BLaER1 treated with 17β-estradiol and CSF1 and Interleukin-3, amounts not matched to agents 10 nM and 100 nM (cell line): Measurements from ENCODE around the gene SPTSSA.
A peak's percentile ranks its signal among the peaks of the same experiment; 100 is the strongest.

Source experiments
- H3K27ac ChIP-seq, 11 experiments: shearing (Covaris generic); formaldehyde crosslinking; 2 replicates each; pipeline ENCODE4 v1.8.1; 2022
- H3K27me3 ChIP-seq, 11 experiments: shearing (Covaris generic); formaldehyde crosslinking; 2 replicates each; pipeline ENCODE4 v1.8.1; 2022
- H3K36me3 ChIP-seq, 11 experiments: shearing (Covaris generic); formaldehyde crosslinking; 2 replicates each; pipeline ENCODE4 v1.8.1; 2022
- H3K4me1 ChIP-seq, 10 experiments: shearing (Covaris generic); formaldehyde crosslinking; 2 replicates each; pipeline ENCODE4 v1.8.1; 2022
- H3K4me2 ChIP-seq, 11 experiments: shearing (Covaris generic); formaldehyde crosslinking; 2 replicates each; pipeline ENCODE4 v1.8.1; 2022
- H3K4me3 ChIP-seq, 10 experiments: shearing (Covaris generic); formaldehyde crosslinking; 2 replicates each; pipeline ENCODE4 v1.8.1; 2022
- H3K9ac ChIP-seq, 11 experiments: shearing (Covaris generic); formaldehyde crosslinking; 2 replicates each; pipeline ENCODE4 v1.8.1; 2022
- H3K9me3 ChIP-seq, 11 experiments: shearing (Covaris generic); formaldehyde crosslinking; replicated peaks in 1 of 11; 2 replicates each; pipeline ENCODE4 v1.8.1; 2022
- H4K20me1 ChIP-seq, 11 experiments: shearing (Covaris generic); formaldehyde crosslinking; 2 replicates each; pipeline ENCODE4 v1.8.1; 2022
- Cebpa-rat ChIP-seq, 11 experiments: shearing (Covaris generic); IDR thresholded peaks; 2 replicates each; pipeline ENCODE4 v1.8.1; 2022

The SPTSSA gene

DNA sequence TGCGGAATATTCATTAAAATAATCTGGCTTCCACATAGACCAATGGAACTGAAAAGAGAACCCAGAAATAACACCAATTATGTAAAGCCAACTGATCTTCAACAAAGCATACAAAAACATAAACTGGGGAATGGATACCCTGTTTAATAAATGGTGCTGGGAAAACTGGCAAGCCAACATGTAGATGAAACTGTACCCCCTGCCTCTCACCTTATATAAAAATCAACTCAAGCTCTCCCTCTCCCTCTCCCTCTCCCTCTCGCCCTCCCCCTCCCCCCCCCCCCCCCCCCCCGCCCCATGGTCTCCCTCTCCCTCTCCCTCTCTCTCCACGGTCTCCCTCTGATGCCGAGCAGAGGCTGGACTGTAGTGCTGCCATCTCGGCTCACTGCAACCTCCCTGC is 13.1 kb upstream of the SPTSSA start:
- no peak for TF ChIP-seq Cebpa-rat (IDR thresholded peaks at IDR 0.05)
- H3K4me3 ChIP-seq = no peak overlapping the region

DNA sequence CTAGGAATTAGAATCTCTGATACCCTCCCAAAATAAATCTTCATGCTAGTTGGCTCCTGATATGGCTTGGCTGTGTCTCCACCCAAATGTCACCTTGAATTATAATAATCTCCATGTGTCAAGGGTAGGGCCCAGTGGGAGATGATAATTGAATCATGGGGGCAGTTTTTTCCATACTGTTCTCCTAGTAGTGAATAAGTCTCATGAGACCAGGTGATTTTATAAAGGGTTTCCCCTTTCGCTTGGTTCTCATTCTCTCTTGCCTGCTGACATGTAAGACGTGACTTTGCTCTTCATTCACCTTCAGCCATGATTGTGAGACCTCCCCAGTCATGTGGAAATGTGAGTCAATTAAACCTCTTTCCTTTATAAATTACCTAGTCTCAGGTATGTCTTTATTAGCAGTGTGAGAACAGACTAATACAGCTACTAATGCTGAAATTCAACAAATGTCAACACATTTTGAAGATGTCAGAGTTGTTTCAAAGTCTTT is 12.2 kb upstream of the SPTSSA start:
- peaks cover 0 to 9% (median 6%) of the 10 kb centered on the region in 11 experiments; a peak in 14 of 22 replicates for H3K9me3 ChIP-seq
- H3K9ac ChIP-seq = no peak overlapping the region
- H3K27ac ChIP-seq = no peak overlapping the region
- no peaks in the 10 kb centered on the region for H3K36me3 ChIP-seq
- H3K4me2 ChIP-seq = no peak overlapping the region
- no peaks in the 10 kb centered on the region for H3K27me3 ChIP-seq
- no peaks in the 10 kb centered on the region for H4K20me1 ChIP-seq
- H3K4me3 ChIP-seq = no peak overlapping the region
- TF ChIP-seq Cebpa-rat (IDR thresholded peaks at IDR 0.05) = no peak
- H3K4me1 ChIP-seq = no peaks in the 10 kb centered on the region

More for the DNA sequence above, 13.1 kb upstream of the SPTSSA start:
- H3K27me3 ChIP-seq = no peaks in the 10 kb centered on the region
- no peak overlapping the region for H3K4me2 ChIP-seq
- no peak overlapping the region for H3K27ac ChIP-seq
- no peaks in the 10 kb centered on the region for H3K36me3 ChIP-seq
- no peaks in the 10 kb centered on the region for H4K20me1 ChIP-seq
- no peaks in the 10 kb centered on the region for H3K4me1 ChIP-seq
- no peak overlapping the region for H3K9ac ChIP-seq
- H3K9me3 ChIP-seq = peaks cover 0 to 9% (median 6%) of the 10 kb centered on the region in 11 experiments; a peak in 14 of 22 replicates

DNA sequence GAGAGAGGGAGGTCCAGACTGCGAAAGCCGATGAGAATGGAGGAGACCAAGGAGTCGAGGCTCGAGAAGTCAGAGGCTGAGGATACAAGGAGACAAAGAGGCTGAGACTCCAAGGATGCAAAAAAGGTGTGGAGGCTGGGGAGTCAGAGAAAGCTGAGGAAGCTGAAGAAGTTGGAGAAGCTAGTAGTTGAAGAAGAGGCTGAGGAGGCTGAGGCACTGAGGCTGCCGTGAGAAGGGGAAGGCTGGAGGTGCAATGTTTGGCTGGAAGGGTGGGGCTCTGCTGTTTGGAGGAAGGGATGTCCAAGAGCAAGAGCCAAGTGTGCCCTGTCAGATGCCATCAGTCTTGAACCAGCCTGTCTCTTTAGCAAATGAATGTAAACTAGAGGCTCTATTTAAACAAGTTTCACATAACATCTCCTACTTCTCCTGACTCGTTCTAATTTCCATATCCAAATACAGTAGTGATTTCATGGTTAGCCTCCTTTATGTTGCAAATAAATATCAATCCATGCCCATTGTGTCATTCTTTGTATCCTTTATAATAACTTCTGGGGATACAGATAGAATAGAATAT is 10.8 kb upstream of the SPTSSA start:
- TF ChIP-seq Cebpa-rat (IDR thresholded peaks at IDR 0.05) = no peak
- Histone ChIP-seq H4K20me1 (no peaks in the 10 kb centered on the region), H3K36me3 (no peaks in the 10 kb centered on the region), H3K4me3 (no peak overlapping the region), H3K9ac (no peak overlapping the region), H3K27ac (no peak overlapping the region), H3K4me2 (no peak overlapping the region), H3K4me1 (no peaks in the 10 kb centered on the region), H3K9me3 (peaks cover 0 to 9% (median 6%) of the 10 kb centered on the region in 11 experiments; a peak in 14 of 22 replicates), H3K27me3 (no peaks in the 10 kb centered on the region)

DNA sequence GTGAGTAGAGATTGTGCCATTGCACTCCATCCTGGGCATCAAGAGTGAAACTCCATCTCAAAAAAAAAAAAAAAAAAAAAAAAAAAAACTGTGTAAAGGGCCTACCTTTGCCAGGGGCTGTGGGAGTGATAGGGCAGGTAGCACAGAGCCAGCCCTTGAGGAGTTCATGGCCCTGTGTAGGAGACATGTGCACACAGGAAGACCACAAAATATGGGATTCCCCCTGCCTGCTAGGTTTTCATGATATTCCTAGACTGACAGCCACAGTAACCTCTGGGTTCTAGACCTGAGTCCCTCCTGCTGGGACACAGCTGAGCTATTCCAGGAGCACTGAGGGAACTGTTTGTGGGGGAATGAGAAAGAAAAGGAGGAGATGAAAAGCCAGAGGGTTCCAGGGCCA is 8.3 kb upstream of the SPTSSA start:
- H3K4me3 ChIP-seq = no peak overlapping the region
- TF ChIP-seq Cebpa-rat (IDR thresholded peaks at IDR 0.05) = no peak
- no peaks in the 10 kb centered on the region for H3K9me3 ChIP-seq
- H3K36me3 ChIP-seq = no peaks in the 10 kb centered on the region
- no peak overlapping the region for H3K4me2 ChIP-seq
- no peaks in the 10 kb centered on the region for H4K20me1 ChIP-seq
- H3K9ac ChIP-seq = no peak overlapping the region
- H3K27ac ChIP-seq = no peak overlapping the region
- no peaks in the 10 kb centered on the region for H3K27me3 ChIP-seq
- peaks cover 4 to 9% (median 9%) of the 10 kb centered on the region in 10 experiments; a peak in 17 of 20 replicates for H3K4me1 ChIP-seq

DNA sequence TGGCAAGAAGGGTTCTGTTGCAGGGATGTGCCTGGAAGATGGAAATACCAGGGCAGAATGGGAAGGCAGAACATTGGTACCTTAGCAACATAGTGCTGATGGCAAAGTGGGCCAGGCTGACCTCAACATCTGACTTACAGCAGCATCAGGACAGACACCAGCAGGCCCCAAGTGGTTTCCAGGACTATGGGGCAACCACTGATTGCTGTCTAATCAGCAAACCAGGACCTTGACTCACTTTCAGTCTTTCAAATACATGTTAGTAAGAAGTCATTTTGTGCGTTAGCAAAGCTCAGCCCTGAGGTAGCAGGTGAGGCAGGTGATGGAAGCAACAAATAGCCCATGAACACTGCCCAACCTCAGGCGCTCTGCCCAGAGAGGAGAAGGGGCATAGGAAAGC is 4.7 kb upstream of the SPTSSA start:
- H3K4me3 ChIP-seq = no peak overlapping the region
- H3K36me3 ChIP-seq = no peaks in the 10 kb centered on the region
- no peak overlapping the region for H3K27ac ChIP-seq
- no peak overlapping the region for H3K4me2 ChIP-seq
- H3K9me3 ChIP-seq = no peaks in the 10 kb centered on the region
- peaks cover 0 to 3% (median 0%) of the 10 kb centered on the region in 11 experiments; a peak in 2 of 22 replicates for H4K20me1 ChIP-seq
- H3K27me3 ChIP-seq = no peaks in the 10 kb centered on the region
- no peak for TF ChIP-seq Cebpa-rat (IDR thresholded peaks at IDR 0.05)
- no peak overlapping the region for H3K9ac ChIP-seq
- H3K4me1 ChIP-seq = peaks cover 5 to 27% (median 19%) of the 10 kb centered on the region in 10 experiments; a peak in 19 of 20 replicates

DNA sequence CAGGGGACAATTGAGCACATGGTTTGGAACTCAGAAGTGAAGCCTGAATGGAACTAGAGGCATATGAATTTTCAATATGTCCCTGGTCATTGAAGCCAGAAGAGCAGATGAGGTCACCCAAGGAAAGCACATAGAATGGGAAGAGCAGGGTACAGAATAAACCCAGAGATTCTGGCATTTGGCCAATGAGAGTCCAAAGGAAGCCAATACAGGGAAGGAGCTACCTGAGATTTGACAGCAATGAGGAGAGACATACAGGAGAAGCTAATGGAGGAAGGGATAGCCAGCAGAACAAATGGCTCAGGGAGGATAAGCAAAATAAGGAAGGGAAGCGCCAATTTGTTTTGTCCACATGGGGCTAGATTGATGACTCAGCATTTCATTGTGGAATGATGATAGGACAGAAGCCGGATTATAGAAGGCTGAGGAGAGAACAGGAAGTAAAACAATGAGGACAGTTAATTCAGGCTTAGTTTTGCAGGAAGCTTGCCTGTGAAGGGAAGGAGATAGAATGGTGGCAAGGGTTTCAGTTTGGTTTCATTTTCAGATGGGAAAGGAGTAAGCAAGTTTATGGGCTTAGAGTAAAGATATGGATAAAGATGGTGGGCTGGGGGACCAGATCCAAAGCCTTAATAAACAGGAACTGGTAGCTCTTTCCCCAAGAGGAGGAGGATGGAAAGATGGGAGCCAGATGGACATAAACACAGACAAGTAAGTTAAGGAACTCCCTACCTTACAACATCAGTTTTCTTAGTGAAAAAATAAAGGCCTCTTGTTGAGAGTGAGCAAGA is 3.2 kb upstream of the SPTSSA start:
- H3K27ac ChIP-seq = peak overlapping the region in 10 of 11 experiments; percentile 41 to 80 (median 64); a peak in 19 of 22 replicates
- peaks cover 14 to 36% (median 25%) of the 10 kb centered on the region in 10 experiments for H3K4me1 ChIP-seq
- no peak for TF ChIP-seq Cebpa-rat (IDR thresholded peaks at IDR 0.05)
- H3K4me3 ChIP-seq = peak overlapping the region in 3 of 10 experiments; percentile 23 to 33 (median 32); a peak in 3 of 20 replicates
- H3K9me3 ChIP-seq = no peaks in the 10 kb centered on the region
- peaks cover 3 to 17% (median 11%) of the 10 kb centered on the region in 11 experiments; a peak in 17 of 22 replicates for H4K20me1 ChIP-seq
- H3K36me3 ChIP-seq = no peaks in the 10 kb centered on the region
- H3K4me2 ChIP-seq = peak overlapping the region; percentile 26 to 76 (median 57)
- H3K9ac ChIP-seq = peak overlapping the region in 4 of 11 experiments; percentile 24 to 47 (median 39); a peak in 4 of 22 replicates
- no peaks in the 10 kb centered on the region for H3K27me3 ChIP-seq

DNA sequence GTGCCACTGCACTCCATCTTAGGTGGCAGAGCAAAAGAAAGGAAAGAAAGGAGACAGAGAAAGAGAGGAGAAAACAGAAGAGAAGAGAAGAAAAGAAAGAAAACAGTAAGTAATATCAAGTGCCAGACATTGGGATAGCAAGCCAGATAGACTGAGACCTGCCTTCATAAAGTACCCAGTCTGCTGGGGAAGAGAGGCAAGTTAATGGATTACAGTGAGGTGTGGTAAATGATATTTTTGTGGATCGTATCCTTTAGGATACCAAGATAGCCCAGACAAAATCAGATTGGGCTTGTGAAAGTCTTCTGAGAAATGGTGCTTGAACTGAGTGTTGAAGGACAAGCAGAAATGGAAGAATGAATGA is 1.5 kb upstream of the SPTSSA start:
- no peaks in the 10 kb centered on the region for H3K27me3 ChIP-seq
- H3K4me3 ChIP-seq = no peak overlapping the region
- peaks cover 8 to 30% (median 22%) of the 10 kb centered on the region in 11 experiments; a peak in 18 of 22 replicates for H4K20me1 ChIP-seq
- no peak overlapping the region for H3K9ac ChIP-seq
- H3K9me3 ChIP-seq = no peaks in the 10 kb centered on the region
- H3K4me2 ChIP-seq = peak overlapping the region in 1 of 11 experiments; percentile 93; a peak in 1 of 22 replicates
- peaks cover 23 to 45% (median 33%) of the 10 kb centered on the region in 10 experiments for H3K4me1 ChIP-seq
- no peak overlapping the region for H3K27ac ChIP-seq
- TF ChIP-seq Cebpa-rat (IDR thresholded peaks at IDR 0.05) = no peak
- no peaks in the 10 kb centered on the region for H3K36me3 ChIP-seq

DNA sequence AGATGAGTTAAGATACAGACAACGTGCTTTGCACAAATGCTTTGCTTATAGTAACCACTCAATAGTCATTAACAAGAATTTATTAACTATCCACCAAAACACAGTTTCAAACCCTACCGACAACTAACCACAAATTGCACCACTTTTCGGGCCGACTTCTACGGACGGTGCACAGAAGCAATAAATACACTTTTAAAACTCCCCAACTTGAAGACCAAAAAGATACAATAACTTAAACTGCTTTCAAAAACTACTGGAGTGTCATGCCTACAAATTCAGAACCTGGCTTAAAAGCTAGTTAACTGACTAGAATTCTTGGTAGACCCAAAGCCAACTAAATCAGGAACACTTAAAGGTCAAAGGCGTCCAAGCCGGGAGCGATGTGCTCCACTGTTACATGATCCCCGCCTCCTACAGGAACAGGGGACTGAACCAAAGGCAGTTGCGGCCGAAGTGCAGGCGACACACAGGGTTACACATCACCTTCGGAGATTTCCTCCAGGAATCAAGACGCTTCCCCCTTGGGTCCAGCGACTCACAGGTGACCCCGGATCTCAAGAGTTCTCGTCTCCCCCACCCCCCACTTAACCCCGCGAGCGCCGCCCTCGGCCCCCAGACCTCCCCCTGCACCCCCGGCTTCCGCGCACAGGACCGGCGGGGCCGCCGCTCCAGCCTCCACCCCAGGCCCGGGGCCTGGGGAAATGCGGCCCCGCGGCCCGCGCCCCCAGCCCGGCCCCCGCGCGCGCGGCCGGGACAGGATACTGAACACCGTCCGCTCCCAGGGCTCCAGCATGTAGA is 507 bp downstream of the SPTSSA start:
- no peaks in the 10 kb centered on the region for H3K9me3 ChIP-seq
- H3K36me3 ChIP-seq = peaks cover 2 to 18% (median 12%) of the 10 kb centered on the region in 11 experiments
- H3K4me1 ChIP-seq = peaks cover 23 to 45% (median 33%) of the 10 kb centered on the region in 10 experiments
- peak overlapping the region; percentile 67 to 87 (median 80) for H3K4me3 ChIP-seq
- H4K20me1 ChIP-seq = peaks cover 8 to 50% (median 32%) of the 10 kb centered on the region in 11 experiments; a peak in 19 of 22 replicates
- H3K27me3 ChIP-seq = no peaks in the 10 kb centered on the region
- H3K9ac ChIP-seq = peak overlapping the region; percentile 81 to 94 (median 91)
- TF ChIP-seq Cebpa-rat (IDR thresholded peaks at IDR 0.05) = no peak
- peak overlapping the region; percentile 70 to 92 (median 86) for H3K27ac ChIP-seq
- H3K4me2 ChIP-seq = peak overlapping the region; percentile 68 to 91 (median 88)
